Measurements from ENCODE around the gene FBXL16. TPM values are rescaled to one million over a fixed set of nuclear protein-coding genes. Genes with fewer than 3 reads are reported as not detected.
A peak's percentile ranks its signal among the peaks of the same experiment; 100 is the strongest.

The FBXL16 gene
- total and polyA plus RNA-seq, 2 of the 13 experiments (the other 11 are each of a cell fraction or from before 2014, with no cell fraction given) = 0.22 to 2.0 TPM

DNA sequence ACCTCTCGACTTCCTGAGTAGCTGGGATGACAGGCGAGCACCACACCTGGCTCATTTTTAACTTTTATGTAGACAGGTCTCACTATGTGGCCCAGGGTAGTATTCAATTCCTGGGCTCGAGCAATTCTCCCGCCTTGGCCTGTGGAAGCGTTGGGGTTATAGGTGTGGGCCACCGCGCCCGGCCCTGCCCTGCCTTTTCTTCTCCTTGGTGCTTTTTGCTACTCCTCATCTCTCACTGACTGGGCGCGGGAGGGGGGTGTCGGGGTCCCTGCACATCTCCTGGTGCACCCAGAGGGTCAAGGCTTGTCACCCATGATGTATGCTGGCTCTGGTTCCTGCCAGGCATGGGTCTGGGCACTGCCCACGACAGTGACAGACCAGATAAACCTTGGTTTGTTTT lies 61.0 kb downstream of the FBXL16 start (continued):
- TF ChIP-seq RERE (CRISPR knock-in tag; IDR thresholded peaks at IDR 0.05; ENCODE audit: low read depth) (no peak), ZNF605 (CRISPR knock-in tag; IDR thresholded peaks at IDR 0.05) (no peak), NR1H2 (CRISPR knock-in tag; IDR thresholded peaks at IDR 0.05; ENCODE audit: borderline replicate concordance, low read depth) (no peak), HNRNPL (IDR thresholded peaks at IDR 0.05; ENCODE audit: low read depth, low read length) (0 out of 2 replicates have a peak, but pooled peaks have one; percentile 27), RNF2 (conservative IDR thresholded peaks at IDR 0.05; ENCODE audit: low read depth) (no peak), NKX3-1 (CRISPR knock-in tag; IDR thresholded peaks at IDR 0.05) (no peak)
- TF ChIP-seq, protein P1, sequence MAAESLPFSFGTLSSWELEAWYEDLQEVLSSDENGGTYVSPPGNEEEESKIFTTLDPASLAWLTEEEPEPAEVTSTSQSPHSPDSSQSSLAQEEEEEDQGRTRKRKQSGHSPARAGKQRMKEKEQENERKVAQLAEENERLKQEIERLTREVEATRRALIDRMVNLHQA (CRISPR knock-in tag; IDR thresholded peaks at IDR 0.05) = no peak

DNA sequence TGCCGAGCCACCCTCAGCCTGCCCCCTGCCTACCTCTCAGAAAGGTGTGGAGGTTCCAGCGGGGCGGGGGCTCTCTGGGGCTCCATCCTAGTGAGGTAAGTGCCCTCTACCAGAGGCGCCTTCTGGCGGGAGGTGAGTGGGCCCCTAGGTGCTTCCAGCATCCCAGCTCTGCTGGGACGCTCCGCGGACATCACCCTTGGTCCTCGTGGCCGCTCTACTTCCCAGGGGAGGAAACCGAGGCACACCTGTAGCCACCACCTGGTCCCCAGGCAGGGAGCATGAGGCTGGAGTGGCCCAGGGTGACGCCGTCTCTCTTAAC lies 62.6 kb downstream of the FBXL16 start:
- Histone ChIP-seq H3K4me3 (replicated peaks in 1 of 3; ENCODE audit: insufficient read depth in 1 of 3, low read depth in 2 of 3, low read length in 3 of 3) (peak overlapping the region; percentile 59 to 89 (median 82)), H3K27ac (ENCODE audit: extremely low read length, insufficient read depth, low read length) (peak overlapping the region; percentile 94), H2AFZ (ENCODE audit: low read length) (no peak overlapping the region), H3K79me2 (ENCODE audit: insufficient read depth, low read length) (peaks cover 27% of the 10 kb centered on the region), H3K36me3 (replicated peaks in 1 of 2; ENCODE audit: control insufficient read depth in 1 of 2, insufficient read depth in 2 of 2, low read length in 2 of 2) (no peaks in the 10 kb centered on the region), H3K9ac (ENCODE audit: insufficient read depth, low read depth, low read length) (peak overlapping the region; percentile 94), H3K27me3 (ENCODE audit: control insufficient read depth in 1 of 2, insufficient read depth in 2 of 2, low read length in 2 of 2) (no peaks in the 10 kb centered on the region), H3K9me3 (ENCODE audit: low read length) (no peaks in the 10 kb centered on the region), H3K4me1 (ENCODE audit: insufficient read depth, low read length) (peaks cover 69% of the 10 kb centered on the region), H4K20me1 (ENCODE audit: insufficient read depth, low read length) (peaks cover 4% of the 10 kb centered on the region; the same call in 1 of the 2 replicates), H3K4me2 (ENCODE audit: low read depth, low read length) (peak overlapping the region; percentile 98)
- CTCF ChIA-PET (ENCODE audit: low intra/inter-chr PET ratio, low total read pairs) = no interaction called here
- in situ Hi-C loops (cut with HindIII; ENCODE audit: extremely low pct_ligation_motif_present, low pct_unique_long_range_greater_than_20kb) = no loop called here
- DNase-seq (ENCODE audit: low spot score) (no peak), ATAC-seq (no peak), FAIRE-seq (no peak)
- WGBS (ENCODE audit: low lambda C conversion rate) = 0% methylated on average over 1 of the region's 13 CpGs
- intact Hi-C loops (cut with micrococcal nuclease; ENCODE audit: unreplicated experiment) = loop anchor here (10.0 kb wide), 1 partner anchor 58 kb away; no protein-coding TSS in a partner anchor
- BruUV-seq (replicated peaks) = no TSS peak
- TF ChIP-seq MAX (IDR thresholded peaks at IDR 0.05) (0 out of 2 replicates have a peak, but pooled peaks have one; percentile 19), ZNF225 (CRISPR knock-in tag; IDR thresholded peaks at IDR 0.05) (peak; percentile 50; the same call in 1 of the 2 replicates), ZBTB4 (CRISPR knock-in tag; IDR thresholded peaks at IDR 0.05; ENCODE audit: borderline replicate concordance) (0 out of 2 replicates have a peak, but pooled peaks have one; percentile 46), PCBP1 (IDR thresholded peaks at IDR 0.05; ENCODE audit: borderline replicate concordance, low read depth, low read length) (0 out of 2 replicates have a peak, but pooled peaks have one; percentile 17), E2F5 (CRISPR knock-in tag; conservative IDR thresholded peaks at IDR 0.05) (no peak; the same call in 1 of the 2 replicates)
- POLR2A ChIA-PET = interaction anchor here (1.0 to 2.0 kb wide), 6 partner anchors 9 to 64 kb away, joined by 3 to 7 read pairs (median 4); partner anchors contain the start of genes RHBDL1 and STUB1
